Esophagus squamous epithelium (tissue), 5 donors: ENCODE data around the gene SLC16A5. TPM values are rescaled to one million over a fixed set of nuclear protein-coding genes. Genes with fewer than 3 reads are reported as not detected.
"Not testable (repeated sequence)": the region's sequence is repeated elsewhere in the genome, so short reads cannot be mapped to it uniquely, and the experiment has no call there.

ENCODE experiments used
- DNase-seq: peaks from one replicate; lab custom pipeline; 2025; lab: John Stamatoyannopoulos, UW
- H3K27ac ChIP-seq, 4 donors: fragments of 200-600 bp; sonication (generic); one replicate each; pipeline ENCODE4 v1.5.1; 2016 to 2019; ENCODE audit warnings: mild to moderate bottlenecking in 1 of 4
- H3K27me3 ChIP-seq, 4 donors: fragments of 200-600 bp; sonication (generic); 1 replicate in 3 of 4; 2 replicates in 1 of 4; pipeline versions ENCODE4 v1.5.1 to v1.6.0; 2017 to 2021; ENCODE audit warnings: antibody characterized with exemption in 1 of 4
- H3K36me3 ChIP-seq, 3 donors: fragments of 200-600 bp; sonication (generic); one replicate each; pipeline ENCODE4 v1.5.1; 2016 to 2019
- H3K4me1 ChIP-seq, 3 donors: fragments of 200-600 bp; sonication (generic); one replicate each; pipeline ENCODE4 v1.5.1; 2017 to 2019
- H3K4me3 ChIP-seq, 4 donors: fragments of 200-600 bp; sonication (generic); 1 replicate in 3 of 4; 2 replicates in 1 of 4; pipeline ENCODE4 v1.5.1; 2016 to 2019; ENCODE audit warnings: mild to moderate bottlenecking in 2 of 4, moderate library complexity in 1 of 4
- H3K9me3 ChIP-seq, 3 donors: fragments of 200-600 bp; sonication (generic); one replicate each; pipeline ENCODE4 v1.5.1; 2016 to 2019
- CTCF ChIP-seq, 6 experiments: fragments of 450-650 bp in 4 of 6; fragments of 200-600 bp in 2 of 6; sonication (generic) in 2 of 6; IDR thresholded peaks; one replicate each; pipeline ENCODE4 v1.5.1; 2016 to 2019; ENCODE audit warnings: antibody characterized with exemption in 6 of 6, mild to moderate bottlenecking in 4 of 6, moderate library complexity in 4 of 6
- POLR2A ChIP-seq, 4 donors: fragments of 450-650 bp; IDR thresholded peaks; one replicate each; pipeline ENCODE4 v1.6.1; 2017; ENCODE audit warnings: antibody characterized with exemption in 4 of 4, mild to moderate bottlenecking in 4 of 4, moderate library complexity in 3 of 4
- WGBS, 2 donors: methylation state at CpG; one replicate each; pipeline ENCODE4 v1.1.5; 2018; 5-methylcytosine and 5-hydroxymethylcytosine counted together
- intact Hi-C: fragments of 100-400 bp; cut with DNase I; formaldehyde crosslinking; loops from one replicate; pipeline ENCODE4 v1.15.0; 2022
- total RNA-seq, 4 donors: library from RNA; depleted of rRNA; stranded (reverse); fragments of >200 nt; gene quantifications; one replicate each; pipeline ENCODE4 v1.1.0, GENCODE V29; 2016
- donor health status: DM: yes; HTN: yes; CAD: no.

The SLC16A5 gene
- total RNA-seq, 4 donors from 2014 or later: 13.4 to 22.9 (median 17.4) TPM

- Histone ChIP-seq H3K36me3 (peaks cover 0 to 10% (median 0%) of the 10 kb centered on the region in 3 donors), H3K9me3 (no peaks in the 10 kb centered on the region), H3K4me1 (peaks cover 0 to 9% (median 0%) of the 10 kb centered on the region in 3 donors), H3K27me3 (no peaks in the 10 kb centered on the region), H3K27ac (no peak overlapping the region), H3K4me3 (no peak overlapping the region)
- WGBS, 2 donors: 58 to 74% methylated on average over 2 of the region's 2 CpGs
- DNase-seq: no peak
- TF ChIP-seq POLR2A (IDR thresholded peaks at IDR 0.05) (no peak), CTCF (IDR thresholded peaks at IDR 0.05) (peak in 5 of 6 experiments; percentile 26 to 58 (median 44))
- intact Hi-C loops: no loop called here
Measured at GRCh38 chr17:75069783-75070182, 18.0 kb upstream of the SLC16A5 start.

GRCh38 chr17:75071478-75072271, 16.1 kb upstream of the SLC16A5 start:
- DNase-seq, H3K27ac ChIP-seq, intact Hi-C loops, H3K4me1 ChIP-seq, H3K9me3 ChIP-seq, H3K4me3 ChIP-seq, H3K36me3 ChIP-seq, H3K27me3 ChIP-seq: not testable (repeated sequence)
- WGBS, 2 donors: 85 to 86% methylated on average over 8 of the region's 8 CpGs

- intact Hi-C loops, DNase-seq, H3K27me3 ChIP-seq, H3K9me3 ChIP-seq, H3K4me3 ChIP-seq, H3K36me3 ChIP-seq, H3K27ac ChIP-seq: not testable (repeated sequence)
- 97% methylated on average over 5 of the region's 5 CpGs for WGBS, 2 donors
- peaks cover 9 to 22% (median 10%) of the 10 kb centered on the region in 3 donors for H3K4me1 ChIP-seq
Measured at GRCh38 chr17:75072909-75073308, 14.8 kb upstream of the SLC16A5 start.

GRCh38 chr17:75073618-75074047, 14.1 kb upstream of the SLC16A5 start:
- Histone ChIP-seq H3K36me3 (no peaks in the 10 kb centered on the region), H3K9me3 (no peaks in the 10 kb centered on the region), H3K4me3 (no peak overlapping the region), H3K27me3 (no peaks in the 10 kb centered on the region), H3K27ac (no peak overlapping the region), H3K4me1 (peaks cover 17 to 29% (median 18%) of the 10 kb centered on the region in 3 donors)
- 33 to 88% methylated on average over 3 to 4 of the region's 5 CpGs for WGBS, 2 donors
- DNase-seq: no peak
- intact Hi-C loops: no loop called here
- TF ChIP-seq CTCF (IDR thresholded peaks at IDR 0.05): no peak
- TF ChIP-seq POLR2A (IDR thresholded peaks at IDR 0.05): no peak

- H3K27ac ChIP-seq: no peak overlapping the region
- peaks cover 17 to 38% (median 27%) of the 10 kb centered on the region in 3 donors for H3K4me1 ChIP-seq
- WGBS, 2 donors: 57 to 92% methylated on average over 4 to 5 of the region's 14 CpGs
- no peaks in the 10 kb centered on the region for H3K36me3 ChIP-seq
- TF ChIP-seq POLR2A (IDR thresholded peaks at IDR 0.05) (no peak), CTCF (IDR thresholded peaks at IDR 0.05) (no peak)
- intact Hi-C loops: no loop called here
- no peaks in the 10 kb centered on the region for H3K27me3 ChIP-seq
- no peaks in the 10 kb centered on the region for H3K9me3 ChIP-seq
- no peak overlapping the region for H3K4me3 ChIP-seq
- DNase-seq: no peak
Measured at GRCh38 chr17:75074532-75074931, 13.2 kb upstream of the SLC16A5 start.

GRCh38 chr17:75075597-75076336, 12.0 kb upstream of the SLC16A5 start:
- H3K4me1 ChIP-seq: peaks cover 17 to 45% (median 30%) of the 10 kb centered on the region in 3 donors
- no peaks in the 10 kb centered on the region for H3K36me3 ChIP-seq
- intact Hi-C loops: no loop called here
- DNase-seq: no peak
- no peak overlapping the region for H3K4me3 ChIP-seq
- H3K27ac ChIP-seq: no peak overlapping the region
- 39 to 55% methylated on average over 4 of the region's 4 CpGs for WGBS, 2 donors
- no peaks in the 10 kb centered on the region for H3K9me3 ChIP-seq
- no peak for TF ChIP-seq POLR2A (IDR thresholded peaks at IDR 0.05)
- no peak for TF ChIP-seq CTCF (IDR thresholded peaks at IDR 0.05)
- H3K27me3 ChIP-seq: no peaks in the 10 kb centered on the region
